Measurements from ENCODE around the gene DUSP28.

DNA sequence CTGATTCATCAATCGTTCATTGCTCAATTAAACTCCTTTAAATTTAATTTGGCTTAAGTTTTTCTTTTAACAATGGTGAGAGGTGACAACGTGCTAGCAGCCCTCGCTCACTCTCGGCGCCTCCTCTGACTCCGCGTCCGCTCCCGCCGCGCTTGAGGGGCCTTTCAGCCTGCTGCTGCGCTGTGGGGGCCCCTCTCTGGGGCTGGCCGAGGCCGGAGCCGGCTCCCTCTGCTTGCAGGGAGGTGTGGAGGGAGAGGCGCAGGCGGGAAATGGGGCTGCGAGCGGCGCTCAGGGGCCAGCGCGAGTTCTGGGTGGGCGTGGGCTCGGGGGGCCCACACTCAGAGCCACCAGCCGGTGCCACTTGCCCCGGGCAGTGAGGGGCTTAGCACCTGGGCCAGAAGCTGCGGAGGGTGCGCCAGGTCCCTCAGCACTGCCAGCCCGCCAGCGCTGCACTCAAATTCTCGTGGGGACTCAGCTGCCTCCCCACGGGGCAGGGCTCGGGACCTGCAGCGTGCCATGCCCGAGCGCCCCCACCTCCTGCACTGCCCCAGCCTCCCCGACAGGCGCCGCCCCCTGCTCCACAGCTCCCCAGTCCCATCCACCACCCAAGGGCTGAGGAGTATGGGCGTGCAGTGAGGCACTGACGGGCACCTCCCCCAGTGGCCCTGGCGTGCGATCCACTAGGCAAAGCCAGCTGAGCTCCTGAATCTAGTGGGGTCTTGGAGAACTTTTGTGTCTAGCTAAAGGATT, 22.0 kb upstream of the DUSP28 start:
- TF ChIP-seq, protein P1, sequence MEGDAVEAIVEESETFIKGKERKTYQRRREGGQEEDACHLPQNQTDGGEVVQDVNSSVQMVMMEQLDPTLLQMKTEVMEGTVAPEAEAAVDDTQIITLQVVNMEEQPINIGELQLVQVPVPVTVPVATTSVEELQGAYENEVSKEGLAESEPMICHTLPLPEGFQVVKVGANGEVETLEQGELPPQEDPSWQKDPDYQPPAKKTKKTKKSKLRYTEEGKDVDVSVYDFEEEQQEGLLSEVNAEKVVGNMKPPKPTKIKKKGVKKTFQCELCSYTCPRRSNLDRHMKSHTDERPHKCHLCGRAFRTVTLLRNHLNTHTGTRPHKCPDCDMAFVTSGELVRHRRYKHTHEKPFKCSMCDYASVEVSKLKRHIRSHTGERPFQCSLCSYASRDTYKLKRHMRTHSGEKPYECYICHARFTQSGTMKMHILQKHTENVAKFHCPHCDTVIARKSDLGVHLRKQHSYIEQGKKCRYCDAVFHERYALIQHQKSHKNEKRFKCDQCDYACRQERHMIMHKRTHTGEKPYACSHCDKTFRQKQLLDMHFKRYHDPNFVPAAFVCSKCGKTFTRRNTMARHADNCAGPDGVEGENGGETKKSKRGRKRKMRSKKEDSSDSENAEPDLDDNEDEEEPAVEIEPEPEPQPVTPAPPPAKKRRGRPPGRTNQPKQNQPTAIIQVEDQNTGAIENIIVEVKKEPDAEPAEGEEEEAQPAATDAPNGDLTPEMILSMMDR (IDR thresholded peaks at IDR 0.05; ENCODE audit: low read depth, low read length): no peak
- no peak for TF ChIP-seq EZH2phosphoT487 (IDR thresholded peaks at IDR 0.05; ENCODE audit: low read depth)

Measured in OCI-LY3 (cell line).